Neural cell (in vitro differentiated cells): ENCODE measurements around the gene CAPN15. TPM values are rescaled to one million over a fixed set of nuclear protein-coding genes. Genes with fewer than 3 reads are reported as not detected.

Source experiments
- H2AFZ ChIP-seq: fragments of 200-600, 300-800 bp; sonication (generic), shearing (Covaris generic); 2 replicates; pipeline ENCODE4 v1.6.0; 2014; ENCODE audit warnings: low read depth, mild to moderate bottlenecking, antibody characterized with exemption, low read length, moderate library complexity
- H3F3A ChIP-seq: fragments of 200-600 bp; shearing (Covaris generic); 2 replicates; pipeline ENCODE4 v1.6.1; 2016; ENCODE audit warnings: mild to moderate bottlenecking, moderate library complexity, mixed read lengths, antibody characterized with exemption, low read length; ENCODE audit not compliant: insufficient read depth, poor library complexity, severe bottlenecking
- H3K27ac ChIP-seq: fragments of 200-600, 300-800 bp; sonication (generic), shearing (Covaris generic); 2 replicates; pipeline ENCODE4 v1.5.1; 2014; ENCODE audit warnings: mild to moderate bottlenecking, low read length, moderate library complexity
- H3K27me3 ChIP-seq: fragments of 300-800, 200-600 bp; sonication (generic), shearing (Covaris generic); 2 replicates; pipeline ENCODE4 v1.6.0; 2014; ENCODE audit warnings: mild to moderate bottlenecking, low read depth, low read length, moderate library complexity; ENCODE audit not compliant: insufficient read depth
- H3K36me3 ChIP-seq: fragments of 300-800, 200-600 bp; sonication (generic), shearing (Covaris generic); 2 replicates; pipeline ENCODE4 v1.5.1; 2014; ENCODE audit warnings: mild to moderate bottlenecking, antibody characterized with exemption, low read length, moderate library complexity; ENCODE audit not compliant: insufficient read depth
- H3K4me2 ChIP-seq: fragments of 300-800, 200-600 bp; sonication (generic), shearing (Covaris generic); 2 replicates; pipeline ENCODE4 v1.6.0; 2014; ENCODE audit warnings: mild to moderate bottlenecking, low read length
- H3K4me3 ChIP-seq: fragments of 300-800, 200-600 bp; sonication (generic), shearing (Covaris generic); 2 replicates; pipeline ENCODE4 v1.5.1; 2014; ENCODE audit warnings: mild to moderate bottlenecking, low read length, moderate library complexity
- H3K79me2 ChIP-seq: fragments of 200-600 bp; shearing (Covaris generic); replicated peaks from 2 replicates; pipeline ENCODE4 v1.6.0; 2014; ENCODE audit warnings: mild to moderate bottlenecking, low read length, moderate library complexity; ENCODE audit not compliant: insufficient read depth
- H3K9ac ChIP-seq: fragments of 300-800, 200-600 bp; sonication (generic), shearing (Covaris generic); 2 replicates; pipeline ENCODE4 v1.6.1; 2016; ENCODE audit warnings: mild to moderate bottlenecking, low read length, mixed read lengths
- H3K9me2 ChIP-seq: fragments of 200-600 bp; shearing (Covaris generic); 2 replicates; pipeline ENCODE4 v1.6.1; 2016; ENCODE audit warnings: mild to moderate bottlenecking, low read length, mixed read lengths; ENCODE audit not compliant: insufficient read depth
- H3K9me3 ChIP-seq: fragments of 200-600, 300-800 bp; sonication (generic), shearing (Covaris generic); 2 replicates; pipeline ENCODE4 v1.6.1; 2016; ENCODE audit warnings: mild to moderate bottlenecking, mixed run types, low read length, moderate library complexity, mixed read lengths
- H4K20me1 ChIP-seq: fragments of 200-600 bp; shearing (Covaris generic); 2 replicates; pipeline ENCODE4 v1.6.1; 2016; ENCODE audit warnings: mild to moderate bottlenecking, mixed run types; ENCODE audit not compliant: insufficient read depth
- CTCF ChIP-seq: fragments of 450-650 bp; IDR thresholded peaks from 2 replicates; pipeline ENCODE4 v1.5.1; 2014; ENCODE audit warnings: antibody characterized with exemption, mild to moderate bottlenecking, moderate library complexity; ENCODE audit not compliant: poor library complexity, severe bottlenecking
- EP300 ChIP-seq: fragments of 450-650 bp; conservative IDR thresholded peaks from 2 replicates; pipeline ENCODE4 v1.6.1; 2014; ENCODE audit warnings: antibody characterized with exemption, mild to moderate bottlenecking, moderate library complexity; ENCODE audit not compliant: poor library complexity, severe bottlenecking
- EZH2 ChIP-seq: fragments of 200-600, 300-800 bp; shearing (Covaris generic), sonication (generic); IDR thresholded peaks from 2 replicates; pipeline ENCODE4 v1.6.1; 2014; ENCODE audit warnings: antibody characterized with exemption, low read length, borderline replicate concordance, mild to moderate bottlenecking; ENCODE audit not compliant: insufficient read depth, poor library complexity, severe bottlenecking
- MXI1 ChIP-seq: fragments of 450-650 bp; conservative IDR thresholded peaks from 2 replicates; pipeline ENCODE4 v1.6.1; 2014; ENCODE audit warnings: antibody characterized with exemption, mild to moderate bottlenecking; ENCODE audit not compliant: poor library complexity, severe bottlenecking
- POLR2AphosphoS5 ChIP-seq: IDR thresholded peaks from 2 replicates; pipeline ENCODE4 v1.6.1; 2012
- REST ChIP-seq: IDR thresholded peaks from 2 replicates; pipeline ENCODE4 v1.6.1; 2012; ENCODE audit warnings: borderline replicate concordance
- SMC3 ChIP-seq: fragments of 450-650 bp; conservative IDR thresholded peaks from 2 replicates; pipeline ENCODE4 v1.6.1; 2014; ENCODE audit warnings: antibody characterized with exemption, mild to moderate bottlenecking, moderate library complexity; ENCODE audit not compliant: poor library complexity
- TAF1 ChIP-seq: IDR thresholded peaks from 2 replicates; pipeline ENCODE4 v1.6.1; 2012; ENCODE audit warnings: low read depth
- polyA plus RNA-seq: library from polyadenylated mRNA; depleted of rRNA; stranded (reverse); fragments of >200 nt; gene quantifications from 2 replicates; pipeline ENCODE4 v1.2.3, GENCODE V29; 2014

The CAPN15 gene
- polyA plus RNA-seq, 1 donor from 2014 or later = 11.5 TPM

- Histone ChIP-seq H3K79me2 (peaks cover 15% of the 10 kb centered on the region), H3K9me3 (no peaks in the 10 kb centered on the region), H3K9me2 (no peaks in the 10 kb centered on the region), H3K36me3 (no peaks in the 10 kb centered on the region), H3K27me3 (no peaks in the 10 kb centered on the region), H3K4me2 (peak overlapping the region; percentile 48), H2AFZ (peak overlapping the region; percentile 69), H4K20me1 (no peaks in the 10 kb centered on the region), H3K27ac (no peak overlapping the region), H3K9ac (peak overlapping the region; percentile 80), H3K4me3 (peak overlapping the region; percentile 73), H3F3A (no peaks in the 10 kb centered on the region)
- TF ChIP-seq MXI1 = no peak
- no peak for TF ChIP-seq REST
- TF ChIP-seq SMC3 = no peak
- TF ChIP-seq TAF1 = no peak
- no peak for TF ChIP-seq EP300
- no peak for TF ChIP-seq EZH2
- TF ChIP-seq POLR2AphosphoS5 = no peak
- TF ChIP-seq CTCF = no peak
Observed at GRCh38 chr16:568401-569258, 41.1 kb downstream of the CAPN15 start.

GRCh38 chr16:569445-570254 lies 42.1 kb downstream of the CAPN15 start, which contains the start of gene PIGQ:
TSS of gene PIGQ (plus strand) at chr16:569968. CDS start at chr16:574075, 4,107 bp downstream.
- Histone ChIP-seq H3K4me3 (peak within 1 kb of the TSS; percentile 79), H3K27ac (peak within 1 kb of the TSS; percentile 39), H2AFZ (peak within 1 kb of the TSS; percentile 69), H3F3A (no peaks in the 10 kb centered on the region), H4K20me1 (no peaks in the 10 kb centered on the region), H3K9me2 (no peaks in the 10 kb centered on the region), H3K27me3 (no peaks in the 10 kb centered on the region), H3K79me2 (peaks cover 15% of the 10 kb centered on the region), H3K9ac (peak within 1 kb of the TSS; percentile 80), H3K36me3 (no peaks in the 10 kb centered on the region), H3K4me2 (peak within 1 kb of the TSS; percentile 82), H3K9me3 (no peaks in the 10 kb centered on the region)
- TF ChIP-seq POLR2AphosphoS5 = peak; percentile 40
- TF ChIP-seq EZH2 = no peak
- peak; percentile 54 for TF ChIP-seq MXI1
